Glutamatergic neuron (in vitro differentiated cells): ENCODE results near the gene CATSPERB. TPM values are rescaled to one million over a fixed set of nuclear protein-coding genes. Genes with fewer than 3 reads are reported as not detected.

Source experiments
- DNase-seq: peaks from one replicate; pipeline ENCODE4 v3.0.0; 2022
- H3K27ac Mint-ChIP-seq: one replicate; pipeline ENCODE4 v1.8.0; 2020; ENCODE audit warnings: mild to moderate bottlenecking, mixed read lengths, inconsistent platforms; ENCODE audit not compliant: unreplicated experiment
- H3K27me3 Mint-ChIP-seq: one replicate; pipeline ENCODE4 v1.8.0; 2020; ENCODE audit warnings: mild to moderate bottlenecking, moderate library complexity, mixed read lengths, inconsistent platforms; ENCODE audit not compliant: unreplicated experiment
- H3K36me3 Mint-ChIP-seq: one replicate; pipeline ENCODE4 v1.8.0; 2020; ENCODE audit warnings: mild to moderate bottlenecking, mixed read lengths, inconsistent platforms; ENCODE audit not compliant: unreplicated experiment
- H3K4me1 Mint-ChIP-seq: one replicate; pipeline ENCODE4 v1.8.0; 2020; ENCODE audit warnings: mild to moderate bottlenecking, low read depth, mixed read lengths, inconsistent platforms; ENCODE audit not compliant: unreplicated experiment
- H3K4me3 Mint-ChIP-seq: one replicate; pipeline ENCODE4 v1.8.0; 2020; ENCODE audit warnings: mild to moderate bottlenecking, mixed read lengths, inconsistent platforms; ENCODE audit not compliant: unreplicated experiment
- H3K9me3 Mint-ChIP-seq: one replicate; pipeline ENCODE4 v1.8.0; 2020; ENCODE audit warnings: mild to moderate bottlenecking, moderate library complexity, mixed read lengths, inconsistent platforms; ENCODE audit not compliant: unreplicated experiment
- total RNA-seq: library from RNA; stranded (reverse); fragmentation: NEBNext Ultra II Directional; extraction: Animal tissue kit (Norgen Biotek cat#: 25700); gene quantifications from one replicate; pipeline ENCODE4 v1.2.1, GENCODE V29; 2021; ENCODE audit not compliant: unreplicated experiment
- TF ChIP-seq, protein P1 (sequence below): fragments of 200-600 bp; sonication (generic); IDR thresholded peaks from one replicate; pipeline ENCODE4 v1.5.0; 2021; ENCODE audit not compliant: partially characterized antibody, unreplicated experiment

Gene CATSPERB
- total RNA-seq, 1 donor from 2014 or later = not detected

DNA sequence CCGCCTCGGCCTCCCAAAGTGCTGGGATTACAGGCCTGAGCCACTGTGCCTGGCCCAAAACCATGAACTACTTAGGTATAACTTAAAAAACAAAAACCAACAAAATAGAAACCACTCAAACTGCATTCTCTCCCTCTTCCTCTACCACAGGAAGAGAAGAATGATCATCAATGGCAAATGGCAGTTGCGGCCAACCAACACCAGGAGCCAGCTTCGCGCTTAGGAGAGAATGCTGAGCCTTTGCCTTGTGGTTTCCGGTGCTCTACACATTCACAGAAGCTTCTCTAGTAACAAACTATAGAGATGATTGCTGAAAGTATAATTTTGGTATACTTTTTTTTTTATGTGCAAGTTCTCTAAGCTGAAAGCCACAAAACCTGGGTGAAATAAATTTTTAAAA, 17.1 kb downstream of the CATSPERB start:
- no peak for DNase-seq
- no peaks in the 10 kb centered on the region for H3K4me1 Mint-ChIP-seq
- no peak overlapping the region for H3K27ac Mint-ChIP-seq
- H3K36me3 Mint-ChIP-seq = no peaks in the 10 kb centered on the region
- TF ChIP-seq, protein P1, sequence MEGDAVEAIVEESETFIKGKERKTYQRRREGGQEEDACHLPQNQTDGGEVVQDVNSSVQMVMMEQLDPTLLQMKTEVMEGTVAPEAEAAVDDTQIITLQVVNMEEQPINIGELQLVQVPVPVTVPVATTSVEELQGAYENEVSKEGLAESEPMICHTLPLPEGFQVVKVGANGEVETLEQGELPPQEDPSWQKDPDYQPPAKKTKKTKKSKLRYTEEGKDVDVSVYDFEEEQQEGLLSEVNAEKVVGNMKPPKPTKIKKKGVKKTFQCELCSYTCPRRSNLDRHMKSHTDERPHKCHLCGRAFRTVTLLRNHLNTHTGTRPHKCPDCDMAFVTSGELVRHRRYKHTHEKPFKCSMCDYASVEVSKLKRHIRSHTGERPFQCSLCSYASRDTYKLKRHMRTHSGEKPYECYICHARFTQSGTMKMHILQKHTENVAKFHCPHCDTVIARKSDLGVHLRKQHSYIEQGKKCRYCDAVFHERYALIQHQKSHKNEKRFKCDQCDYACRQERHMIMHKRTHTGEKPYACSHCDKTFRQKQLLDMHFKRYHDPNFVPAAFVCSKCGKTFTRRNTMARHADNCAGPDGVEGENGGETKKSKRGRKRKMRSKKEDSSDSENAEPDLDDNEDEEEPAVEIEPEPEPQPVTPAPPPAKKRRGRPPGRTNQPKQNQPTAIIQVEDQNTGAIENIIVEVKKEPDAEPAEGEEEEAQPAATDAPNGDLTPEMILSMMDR = no peak
- H3K27me3 Mint-ChIP-seq = no peaks in the 10 kb centered on the region
- H3K4me3 Mint-ChIP-seq = no peak overlapping the region
- H3K9me3 Mint-ChIP-seq = no peaks in the 10 kb centered on the region

DNA sequence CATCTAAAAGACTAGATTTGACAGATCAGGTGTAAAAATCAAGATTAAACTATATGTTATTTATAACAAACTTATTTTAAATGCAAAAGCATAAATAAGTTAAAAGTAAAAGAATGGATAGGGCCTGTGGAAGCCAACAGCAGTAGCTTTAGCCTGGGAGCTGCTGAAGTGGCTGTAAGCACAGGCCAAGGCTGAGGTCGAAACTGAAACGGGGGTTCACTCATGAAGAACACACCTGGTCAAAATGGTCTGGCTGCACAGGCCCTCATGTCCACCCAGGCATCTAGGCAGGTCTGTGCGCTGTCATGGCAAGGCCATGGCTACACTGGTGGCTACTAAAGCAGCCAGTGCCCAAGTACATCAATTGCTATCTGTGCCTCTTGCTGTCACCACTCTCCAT, 23.1 kb downstream of the CATSPERB start:
- H3K9me3 Mint-ChIP-seq = no peaks in the 10 kb centered on the region
- H3K36me3 Mint-ChIP-seq = no peaks in the 10 kb centered on the region
- no peaks in the 10 kb centered on the region for H3K4me1 Mint-ChIP-seq
- TF ChIP-seq, protein P1 = no peak
- H3K27ac Mint-ChIP-seq = no peak overlapping the region
- no peak for DNase-seq
- no peak overlapping the region for H3K4me3 Mint-ChIP-seq
- no peaks in the 10 kb centered on the region for H3K27me3 Mint-ChIP-seq

DNA sequence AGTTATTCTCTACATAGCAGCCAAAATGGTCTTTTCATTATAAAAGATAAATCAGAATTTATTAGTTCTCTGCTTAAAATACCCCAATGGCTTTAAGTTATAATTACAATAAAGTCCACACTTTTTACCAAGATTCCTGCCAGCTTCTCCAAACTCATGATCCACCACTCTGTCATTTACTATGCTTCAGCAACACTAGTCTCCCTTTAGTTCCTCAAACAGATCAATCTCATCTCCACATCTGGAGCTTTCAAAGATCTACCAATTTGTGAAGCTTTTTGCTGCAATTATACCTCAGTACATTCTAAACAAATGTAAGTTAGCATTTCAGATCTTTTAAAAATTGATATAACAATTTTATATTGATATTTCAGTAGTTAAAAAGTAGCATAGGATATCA, 24.9 kb downstream of the CATSPERB start:
- TF ChIP-seq, protein P1 = no peak
- Mint-ChIP-seq H3K27me3 (no peaks in the 10 kb centered on the region), H3K27ac (no peak overlapping the region), H3K4me1 (no peaks in the 10 kb centered on the region), H3K36me3 (no peaks in the 10 kb centered on the region), H3K9me3 (no peaks in the 10 kb centered on the region), H3K4me3 (no peak overlapping the region)
- no peak for DNase-seq

DNA sequence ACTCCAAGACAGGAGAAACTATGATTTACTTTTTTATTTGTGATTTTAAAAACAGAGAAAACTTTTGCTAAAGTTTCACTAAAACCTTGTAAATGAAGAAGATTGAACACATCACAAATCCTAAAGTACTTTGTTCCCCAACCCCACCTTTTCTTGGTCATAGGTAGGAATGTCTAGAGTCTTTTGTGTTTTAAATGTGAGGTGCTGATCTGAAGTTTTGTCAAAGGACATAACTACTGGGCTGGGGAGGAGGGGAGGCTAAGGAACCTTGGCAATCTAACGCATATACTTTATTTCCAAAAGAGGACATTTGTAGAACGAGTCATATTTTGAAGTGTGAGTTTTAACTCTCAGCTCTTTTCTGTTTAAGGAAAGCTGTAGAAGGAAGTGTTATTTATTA, 37.2 kb downstream of the CATSPERB start:
- peaks cover 7% of the 10 kb centered on the region for H3K9me3 Mint-ChIP-seq
- H3K27me3 Mint-ChIP-seq = no peaks in the 10 kb centered on the region
- H3K27ac Mint-ChIP-seq = no peak overlapping the region
- TF ChIP-seq, protein P1 = no peak
- peaks cover 16% of the 10 kb centered on the region for H3K36me3 Mint-ChIP-seq
- no peak for DNase-seq
- no peaks in the 10 kb centered on the region for H3K4me1 Mint-ChIP-seq
- no peak overlapping the region for H3K4me3 Mint-ChIP-seq

DNA sequence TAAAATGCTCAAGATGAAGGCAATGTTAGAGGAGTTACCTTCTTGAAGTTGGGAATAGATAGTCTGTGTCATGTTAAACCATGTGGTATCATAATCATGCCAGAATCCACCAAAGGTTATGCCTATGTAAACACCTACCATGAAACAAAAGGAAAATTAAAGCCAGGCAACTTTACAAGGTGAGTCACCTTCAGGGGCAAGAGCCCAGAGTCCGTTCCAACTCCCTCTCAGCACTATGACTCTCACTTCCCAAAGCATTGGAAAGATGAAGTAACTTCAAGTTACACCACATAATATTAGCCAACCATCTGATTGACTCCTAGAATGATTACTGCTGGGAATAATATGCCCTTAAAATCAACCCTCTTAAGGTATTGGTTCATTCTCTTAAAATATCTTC, 38.5 kb downstream of the CATSPERB start:
- Mint-ChIP-seq H3K27me3 (no peaks in the 10 kb centered on the region), H3K4me3 (no peak overlapping the region), H3K9me3 (peaks cover 7% of the 10 kb centered on the region), H3K27ac (no peak overlapping the region), H3K36me3 (peaks cover 19% of the 10 kb centered on the region), H3K4me1 (no peaks in the 10 kb centered on the region)
- TF ChIP-seq, protein P1 = no peak
- no peak for DNase-seq
